IMR-90 (cell line): ENCODE results near the gene KRTAP3-1. TPM values are rescaled to one million over a fixed set of nuclear protein-coding genes. Genes with fewer than 3 reads are reported as not detected.

Experiments
- ATAC-seq: fragments of 200-7000 bp; cut with Tn5 transposase; 2 replicates; pipeline ENCODE4 v1.9.1; 2020; ENCODE audit warnings: low read depth, mild to moderate bottlenecking, moderate library complexity
- BruUV-seq: library from RNA; stranded (reverse); fragments of 400-500 nt; replicated peaks from 2 replicates; lab custom pipeline; 2021; lab: Mats Ljungman, UMichigan
- CTCF ChIA-PET: fragments of 300-600 bp; formaldehyde crosslinking; extraction: SDS; loops from one replicate; lab custom pipeline; 2021; ENCODE audit warnings: antibody characterized with exemption; lab: Yijun Ruan, JAX
- POLR2A ChIA-PET: fragments of 300-600 bp; sonication (Branson Sonifier 250); formaldehyde crosslinking; loops from one replicate; lab custom pipeline; 2022; ENCODE audit warnings: antibody characterized with exemption; ENCODE audit not compliant: unreplicated experiment; lab: Charles Lee
- DNase-seq: peaks from one replicate; pipeline ENCODE4 v3.0.0; 2013
- H2AFZ ChIP-seq: replicated peaks from 2 replicates; pipeline ENCODE3; 2013; ENCODE audit warnings: low read length, mild to moderate bottlenecking; ENCODE audit not compliant: poor library complexity
- H2AK5ac ChIP-seq: 2 replicates; pipeline ENCODE4 v1.6.1; 2013; ENCODE audit warnings: low read depth, low read length, inconsistent platforms
- H2AK9ac ChIP-seq: replicated peaks from 2 replicates; pipeline ENCODE3; 2013; ENCODE audit warnings: mild to moderate bottlenecking, low read depth, low read length, moderate library complexity; ENCODE audit not compliant: poor library complexity
- H2BK120ac ChIP-seq: 2 replicates; pipeline ENCODE4 v1.6.1; 2013; ENCODE audit warnings: low read depth, low read length, inconsistent platforms
- H2BK15ac ChIP-seq: 3 replicates; pipeline ENCODE4 v1.6.1; 2013; ENCODE audit warnings: low read depth, low read length, inconsistent platforms
- H2BK20ac ChIP-seq: 2 replicates; pipeline ENCODE4 v1.6.1; 2013; ENCODE audit warnings: low read depth, mild to moderate bottlenecking, inconsistent platforms, low read length, moderate library complexity
- H2BK5ac ChIP-seq: 2 replicates; pipeline ENCODE4 v1.6.1; 2013; ENCODE audit warnings: mild to moderate bottlenecking, low read depth, low read length, inconsistent platforms; ENCODE audit not compliant: poor library complexity, severe bottlenecking
- H3K14ac ChIP-seq: replicated peaks from 2 replicates; pipeline ENCODE4 v1.6.1; 2013; ENCODE audit warnings: low read depth, low read length, inconsistent platforms
- H3K18ac ChIP-seq: 2 replicates; pipeline ENCODE4 v1.6.1; 2013; ENCODE audit warnings: low read depth, low read length, control low read depth
- H3K23ac ChIP-seq: 2 replicates; pipeline ENCODE4 v1.6.1; 2013; ENCODE audit warnings: low read depth, low read length, inconsistent platforms
- H3K27ac ChIP-seq: 2 replicates; pipeline ENCODE4 v1.5.1; 2013; ENCODE audit warnings: mild to moderate bottlenecking, control low read depth, low read length; ENCODE audit not compliant: insufficient read depth
- H3K27me3 ChIP-seq: 2 replicates; pipeline ENCODE4 v1.6.1; 2013; ENCODE audit warnings: low read length; ENCODE audit not compliant: control insufficient read depth, insufficient read depth
- H3K36me3 ChIP-seq: 2 replicates; pipeline ENCODE4 v1.6.1; 2013; ENCODE audit warnings: low read length, mixed read lengths; ENCODE audit not compliant: control insufficient read depth, insufficient read depth
- H3K4ac ChIP-seq: 2 replicates; pipeline ENCODE4 v1.6.1; 2013; ENCODE audit warnings: low read depth, low read length, inconsistent platforms
- H3K4me1 ChIP-seq: 2 replicates; pipeline ENCODE4 v1.6.1; 2013; ENCODE audit warnings: low read length, mixed read lengths; ENCODE audit not compliant: control insufficient read depth, insufficient read depth
- H3K4me2 ChIP-seq: 2 replicates; pipeline ENCODE4 v1.6.1; 2013; ENCODE audit warnings: low read depth, mild to moderate bottlenecking, control low read depth, low read length, moderate library complexity
- H3K4me3 ChIP-seq: 2 replicates; pipeline ENCODE4 v1.5.1; 2013; ENCODE audit warnings: low read depth, mild to moderate bottlenecking, control low read depth, low read length, moderate library complexity; ENCODE audit not compliant: insufficient read depth
- H3K56ac ChIP-seq: 2 replicates; pipeline ENCODE4 v1.6.1; 2013; ENCODE audit warnings: low read length, inconsistent platforms; ENCODE audit not compliant: insufficient read depth; ENCODE audit errors: extremely low read depth
- H3K79me1 ChIP-seq, 2 experiments: 2 replicates each; pipeline ENCODE4 v1.6.1; 2013; ENCODE audit warnings: low read length in 2 of 2, inconsistent platforms in 1 of 2, low read depth in 1 of 2
- H3K9ac ChIP-seq: 2 replicates; pipeline ENCODE4 v1.6.1; 2013; ENCODE audit warnings: low read depth, low read length, control low read depth
- H3K9me1 ChIP-seq: 2 replicates; pipeline ENCODE4 v1.6.1; 2013; ENCODE audit warnings: low read length, inconsistent platforms; ENCODE audit not compliant: insufficient read depth
- H3K9me3 ChIP-seq: 2 replicates; pipeline ENCODE4 v1.6.1; 2013; ENCODE audit warnings: low read length; ENCODE audit not compliant: control insufficient read depth, insufficient read depth
- H4K20me1 ChIP-seq: 2 replicates; pipeline ENCODE4 v1.6.1; 2013; ENCODE audit warnings: low read length, inconsistent platforms; ENCODE audit not compliant: insufficient read depth
- H4K5ac ChIP-seq: 2 replicates; pipeline ENCODE4 v1.6.1; 2013; ENCODE audit warnings: mild to moderate bottlenecking, low read depth, low read length, control low read depth
- H4K8ac ChIP-seq, 2 experiments: 2 replicates each; pipeline ENCODE4 v1.6.1; 2013; ENCODE audit warnings: low read depth in 2 of 2, low read length in 2 of 2, control low read depth in 1 of 2, inconsistent platforms in 1 of 2
- H4K91ac ChIP-seq: 2 replicates; pipeline ENCODE4 v1.6.1; 2013; ENCODE audit warnings: low read depth, low read length, inconsistent platforms; ENCODE audit not compliant: insufficient read depth
- CEBPB ChIP-seq: IDR thresholded peaks from 2 replicates; pipeline ENCODE4 v1.6.1; 2012; ENCODE audit warnings: low read depth, low read length, improper control_type of control experiment
- POLR2A ChIP-seq: IDR thresholded peaks from 2 replicates; pipeline ENCODE4 v1.6.1; 2012; ENCODE audit warnings: mild to moderate bottlenecking, low read depth, low read length
- RAD21 ChIP-seq: IDR thresholded peaks from 2 replicates; pipeline ENCODE4 v1.6.1; 2012; ENCODE audit warnings: low read length, improper control_type of control experiment
- SMC3 ChIP-seq: fragments of 150-350 bp; IDR thresholded peaks from 2 replicates; pipeline ENCODE4 v1.6.1; 2016; ENCODE audit warnings: low read depth, mild to moderate bottlenecking, antibody characterized with exemption, low read length, moderate library complexity
- WGBS, 2 experiments: methylation state at CpG; one replicate each; pipeline versions ENCODE4 v1.1.5 to v1.1.7; 2013; ENCODE audit warnings: missing lambda C conversion rate in 2 of 2; ENCODE audit not compliant: insufficient read length in 1 of 2; ENCODE audit errors: extremely low coverage in 2 of 2; 5-methylcytosine and 5-hydroxymethylcytosine counted together
- dilution Hi-C: fragments of 300-500 bp; cut with HindIII; formaldehyde crosslinking; loops from one replicate; pipeline ENCODE4 v1.14.3; 2018; ENCODE audit warnings: low sequenced_read_pairs; ENCODE audit not compliant: unreplicated experiment
- in situ Hi-C: fragments of 300-500 bp; cut with MboI; formaldehyde crosslinking; loops from 3 replicates; pipeline ENCODE4 v1.14.3; 2019; ENCODE audit warnings: low sequenced_read_pairs, inconsistent platforms, mixed read lengths
- intact Hi-C: fragments of 100-400 bp; cut with micrococcal nuclease; formaldehyde crosslinking; loops from 2 replicates; pipeline ENCODE4 v1.10.0; 2022
- polyA plus RNA-seq, 3 experiments: library from polyadenylated mRNA; depleted of rRNA; stranded (reverse); fragments of >200 nt; gene quantifications; 2 replicates each; pipeline ENCODE4 v1.2.3, GENCODE V29; 2012; ENCODE audit warnings: low replicate concordance in 1 of 3
- total RNA-seq: library from RNA; depleted of rRNA; stranded (reverse); fragments of >200 nt; gene quantifications from 2 replicates; pipeline ENCODE4 v1.2.3, GENCODE V29; 2012
- TF ChIP-seq, protein P1 (sequence below): conservative IDR thresholded peaks from 2 replicates; pipeline ENCODE4 v1.5.1; 2012; ENCODE audit warnings: mild to moderate bottlenecking, low read depth, low read length, improper control_type of control experiment
- TF ChIP-seq, protein P2 (sequence below): fragments of 150-350 bp; IDR thresholded peaks from 2 replicates; pipeline ENCODE4 v1.6.1; 2017; ENCODE audit warnings: mild to moderate bottlenecking, antibody characterized with exemption, low read length, low read depth
- TF ChIP-seq, protein P3 (sequence below): fragments of 150-350 bp; IDR thresholded peaks from 2 replicates; pipeline ENCODE4 v1.6.1; 2016; ENCODE audit warnings: low read depth, mild to moderate bottlenecking, low read length, moderate library complexity, borderline replicate concordance

Gene KRTAP3-1
- total and polyA plus RNA-seq, 2 of the 4 experiments (the other 2 are of a cell fraction): not detected

DNA sequence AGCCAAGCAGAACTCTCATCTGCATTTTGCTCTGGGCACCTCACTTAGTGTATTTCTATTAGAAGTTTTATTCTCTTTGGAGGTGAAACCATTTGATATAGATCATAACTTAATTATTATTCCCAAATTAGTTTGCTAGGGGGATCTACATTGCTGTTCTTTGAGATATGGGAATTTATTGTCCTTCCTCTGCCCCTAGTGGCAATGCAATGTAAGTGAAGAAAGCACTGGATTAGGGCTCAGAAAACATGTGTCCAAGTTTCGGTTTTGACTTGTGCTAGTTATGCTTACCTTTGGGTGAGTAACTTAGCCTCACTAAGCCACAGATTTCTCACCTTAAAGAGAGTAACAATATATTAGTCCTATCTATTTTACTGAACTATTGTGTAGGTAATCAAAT is 45.1 kb downstream of the KRTAP3-1 start:
- dilution Hi-C loops (no loop called here), intact Hi-C loops (no loop called here), in situ Hi-C loops (no loop called here)
- ChIA-PET POLR2A (no interaction called here), CTCF (no interaction called here)
- Histone ChIP-seq H2BK15ac (peak overlapping the region; percentile 57; the same call in 2 of the 3 replicates), H4K8ac (peak overlapping the region; percentile 10 to 15; a peak in 1 of 4 replicates), H3K14ac (no peak overlapping the region; the same call in 1 of the 2 replicates), H3K23ac (no peak overlapping the region), H3K9me1 (no peaks in the 10 kb centered on the region; the same call in 1 of the 2 replicates), H3K4me3 (no peak overlapping the region), H3K18ac (peak overlapping the region; percentile 81; the same call in 1 of the 2 replicates), H3K4ac (0 out of 2 replicates have a peak overlapping the region, but pooled peaks have one; percentile 29), H3K27me3 (no peaks in the 10 kb centered on the region), H3K9me3 (peaks cover 6% of the 10 kb centered on the region), H3K79me1 (no peaks in the 10 kb centered on the region), H2BK5ac (no peak overlapping the region), H3K9ac (no peak overlapping the region), H3K56ac (no peak overlapping the region), H2AFZ (no peak overlapping the region), H4K5ac (no peak overlapping the region), H3K27ac (no peak overlapping the region), H3K36me3 (no peaks in the 10 kb centered on the region), H2BK120ac (peak overlapping the region; percentile 51; the same call in 1 of the 2 replicates), H4K20me1 (no peaks in the 10 kb centered on the region), H4K91ac (no peak overlapping the region; the same call in 1 of the 2 replicates), H2BK20ac (peak overlapping the region; percentile 54; the same call in 1 of the 2 replicates), H3K4me2 (no peak overlapping the region), H2AK5ac (no peak overlapping the region; the same call in 1 of the 2 replicates), H2AK9ac (no peak overlapping the region), H3K4me1 (peaks cover 3% of the 10 kb centered on the region; the same call in 1 of the 2 replicates)
- TF ChIP-seq, protein P1, sequence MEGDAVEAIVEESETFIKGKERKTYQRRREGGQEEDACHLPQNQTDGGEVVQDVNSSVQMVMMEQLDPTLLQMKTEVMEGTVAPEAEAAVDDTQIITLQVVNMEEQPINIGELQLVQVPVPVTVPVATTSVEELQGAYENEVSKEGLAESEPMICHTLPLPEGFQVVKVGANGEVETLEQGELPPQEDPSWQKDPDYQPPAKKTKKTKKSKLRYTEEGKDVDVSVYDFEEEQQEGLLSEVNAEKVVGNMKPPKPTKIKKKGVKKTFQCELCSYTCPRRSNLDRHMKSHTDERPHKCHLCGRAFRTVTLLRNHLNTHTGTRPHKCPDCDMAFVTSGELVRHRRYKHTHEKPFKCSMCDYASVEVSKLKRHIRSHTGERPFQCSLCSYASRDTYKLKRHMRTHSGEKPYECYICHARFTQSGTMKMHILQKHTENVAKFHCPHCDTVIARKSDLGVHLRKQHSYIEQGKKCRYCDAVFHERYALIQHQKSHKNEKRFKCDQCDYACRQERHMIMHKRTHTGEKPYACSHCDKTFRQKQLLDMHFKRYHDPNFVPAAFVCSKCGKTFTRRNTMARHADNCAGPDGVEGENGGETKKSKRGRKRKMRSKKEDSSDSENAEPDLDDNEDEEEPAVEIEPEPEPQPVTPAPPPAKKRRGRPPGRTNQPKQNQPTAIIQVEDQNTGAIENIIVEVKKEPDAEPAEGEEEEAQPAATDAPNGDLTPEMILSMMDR: peak; percentile 48
- TF ChIP-seq SMC3 (no peak), CEBPB (no peak), POLR2A (no peak), RAD21 (peak; percentile 25; the same call in 1 of the 2 replicates)
- TF ChIP-seq, protein P2, sequence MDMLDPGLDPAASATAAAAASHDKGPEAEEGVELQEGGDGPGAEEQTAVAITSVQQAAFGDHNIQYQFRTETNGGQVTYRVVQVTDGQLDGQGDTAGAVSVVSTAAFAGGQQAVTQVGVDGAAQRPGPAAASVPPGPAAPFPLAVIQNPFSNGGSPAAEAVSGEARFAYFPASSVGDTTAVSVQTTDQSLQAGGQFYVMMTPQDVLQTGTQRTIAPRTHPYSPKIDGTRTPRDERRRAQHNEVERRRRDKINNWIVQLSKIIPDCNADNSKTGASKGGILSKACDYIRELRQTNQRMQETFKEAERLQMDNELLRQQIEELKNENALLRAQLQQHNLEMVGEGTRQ: no peak
- TF ChIP-seq, protein P3, sequence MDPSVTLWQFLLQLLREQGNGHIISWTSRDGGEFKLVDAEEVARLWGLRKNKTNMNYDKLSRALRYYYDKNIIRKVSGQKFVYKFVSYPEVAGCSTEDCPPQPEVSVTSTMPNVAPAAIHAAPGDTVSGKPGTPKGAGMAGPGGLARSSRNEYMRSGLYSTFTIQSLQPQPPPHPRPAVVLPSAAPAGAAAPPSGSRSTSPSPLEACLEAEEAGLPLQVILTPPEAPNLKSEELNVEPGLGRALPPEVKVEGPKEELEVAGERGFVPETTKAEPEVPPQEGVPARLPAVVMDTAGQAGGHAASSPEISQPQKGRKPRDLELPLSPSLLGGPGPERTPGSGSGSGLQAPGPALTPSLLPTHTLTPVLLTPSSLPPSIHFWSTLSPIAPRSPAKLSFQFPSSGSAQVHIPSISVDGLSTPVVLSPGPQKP: no peak
- no TSS peak for BruUV-seq
- no peak for DNase-seq
- no CpG with 5 or more reads among the region's 1 CpG for WGBS, 2 experiments
- peak; percentile 53; the same call in 1 of the 2 replicates for ATAC-seq
